IPS-15b (cell line): ENCODE measurements around the gene LLPH.

Experiments used
- H3K27me3 ChIP-seq: one replicate; pipeline ENCODE4 v1.6.1; 2013; ENCODE audit warnings: low read length; ENCODE audit not compliant: control insufficient read depth, insufficient read depth
- H3K36me3 ChIP-seq: one replicate; pipeline ENCODE4 v1.6.1; 2013; ENCODE audit warnings: low read length; ENCODE audit not compliant: control insufficient read depth, insufficient read depth
- H3K4me1 ChIP-seq: one replicate; pipeline ENCODE4 v1.6.1; 2013; ENCODE audit warnings: mild to moderate bottlenecking, low read length; ENCODE audit not compliant: control insufficient read depth, insufficient read depth
- H3K4me3 ChIP-seq: one replicate; pipeline ENCODE4 v1.5.1; 2013; ENCODE audit warnings: low read depth, low read length
- H3K9ac ChIP-seq: one replicate; pipeline ENCODE4 v1.6.1; 2013; ENCODE audit warnings: low read depth, mild to moderate bottlenecking, low read length
- H3K9me3 ChIP-seq: one replicate; pipeline ENCODE4 v1.6.1; 2013; ENCODE audit warnings: mild to moderate bottlenecking, low read length; ENCODE audit not compliant: control insufficient read depth, insufficient read depth

The LLPH gene

DNA sequence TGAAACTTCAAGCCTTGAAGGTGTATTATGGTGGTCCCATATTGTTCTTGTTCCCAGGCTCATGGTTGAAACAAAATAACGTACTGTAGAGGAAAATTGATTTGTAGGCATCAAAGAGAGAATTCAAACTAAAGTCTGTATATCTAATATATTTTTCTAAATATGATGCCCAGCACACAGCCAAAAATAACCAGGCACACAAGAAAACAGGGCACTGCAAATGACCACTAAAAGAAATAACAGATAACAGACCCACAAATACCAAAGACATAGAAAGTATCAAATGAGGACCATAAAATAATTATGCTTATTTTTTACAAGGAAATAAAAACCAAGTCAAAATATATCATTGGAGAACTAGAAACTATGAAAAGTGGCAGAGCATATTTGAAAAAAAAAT lies 46.8 kb downstream of the LLPH start:
- H3K4me3 ChIP-seq, result no peak overlapping the region
- H3K9me3 ChIP-seq, result no peaks in the 10 kb centered on the region
- H3K27me3 ChIP-seq, result no peaks in the 10 kb centered on the region
- H3K4me1 ChIP-seq, result no peaks in the 10 kb centered on the region
- no peak overlapping the region for H3K9ac ChIP-seq
- H3K36me3 ChIP-seq, result no peaks in the 10 kb centered on the region

DNA sequence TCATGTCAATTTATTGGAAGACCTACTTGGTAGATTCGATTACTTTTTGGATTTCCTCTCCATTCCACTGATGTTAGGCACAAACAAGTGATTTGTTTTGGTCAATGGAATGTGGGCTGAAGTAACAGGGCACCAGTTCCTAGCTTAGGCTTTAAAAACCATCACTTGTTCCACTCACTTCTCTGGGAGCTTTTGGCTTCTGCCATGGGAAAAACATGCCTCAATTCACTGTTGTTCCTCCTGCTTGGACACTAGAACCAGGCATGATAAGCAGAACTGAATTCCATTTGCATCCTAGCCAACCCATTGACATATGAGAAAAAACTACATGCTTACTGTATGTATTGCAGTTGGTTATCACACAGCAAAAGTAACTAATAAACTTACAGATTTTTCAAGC lies 47.8 kb downstream of the LLPH start:
- Histone ChIP-seq H3K4me3 (no peak overlapping the region), H3K9me3 (no peaks in the 10 kb centered on the region), H3K36me3 (no peaks in the 10 kb centered on the region), H3K27me3 (no peaks in the 10 kb centered on the region), H3K9ac (no peak overlapping the region), H3K4me1 (no peaks in the 10 kb centered on the region)

- Histone ChIP-seq H3K4me1 (no peaks in the 10 kb centered on the region), H3K9me3 (no peaks in the 10 kb centered on the region), H3K4me3 (no peak overlapping the region), H3K27me3 (no peaks in the 10 kb centered on the region), H3K36me3 (no peaks in the 10 kb centered on the region), H3K9ac (no peak overlapping the region)
Observed at GRCh38 chr12:66080791-66081190, 49.8 kb downstream of the LLPH start.

DNA sequence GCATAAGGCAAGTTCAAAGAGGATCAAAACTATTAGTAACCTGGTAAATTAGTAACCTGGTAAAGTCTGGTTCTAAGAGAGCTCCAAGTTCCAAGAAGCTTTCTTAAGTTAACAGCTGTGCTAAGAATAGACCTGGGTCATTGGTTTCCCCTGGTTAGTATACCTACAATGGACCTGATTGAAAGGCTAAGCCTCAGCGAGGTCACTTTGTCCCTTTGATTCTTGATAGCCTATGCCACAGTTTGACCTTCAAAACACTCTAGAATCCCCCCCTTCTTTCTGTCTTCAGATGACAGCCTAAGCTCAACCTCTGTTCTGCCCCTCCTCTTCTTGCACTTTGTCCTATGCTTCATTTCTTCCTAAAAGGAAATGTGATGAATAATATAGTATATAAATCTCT lies 53.0 kb downstream of the LLPH start:
- Histone ChIP-seq H3K9me3 (no peaks in the 10 kb centered on the region), H3K27me3 (no peaks in the 10 kb centered on the region), H3K36me3 (no peaks in the 10 kb centered on the region), H3K9ac (no peak overlapping the region), H3K4me3 (no peak overlapping the region), H3K4me1 (no peaks in the 10 kb centered on the region)

GRCh38 chr12:66074561-66074960 lies 56.0 kb downstream of the LLPH start:
- no peaks in the 10 kb centered on the region for H3K4me1 ChIP-seq
- H3K36me3 ChIP-seq, result no peaks in the 10 kb centered on the region
- H3K27me3 ChIP-seq, result no peaks in the 10 kb centered on the region
- no peak overlapping the region for H3K9ac ChIP-seq
- no peak overlapping the region for H3K4me3 ChIP-seq
- H3K9me3 ChIP-seq, result no peaks in the 10 kb centered on the region

GRCh38 chr12:66072566-66072965 lies 58.0 kb downstream of the LLPH start:
- Histone ChIP-seq H3K9me3 (no peaks in the 10 kb centered on the region), H3K4me1 (no peaks in the 10 kb centered on the region), H3K4me3 (no peak overlapping the region), H3K36me3 (no peaks in the 10 kb centered on the region), H3K27me3 (no peaks in the 10 kb centered on the region), H3K9ac (no peak overlapping the region)

DNA sequence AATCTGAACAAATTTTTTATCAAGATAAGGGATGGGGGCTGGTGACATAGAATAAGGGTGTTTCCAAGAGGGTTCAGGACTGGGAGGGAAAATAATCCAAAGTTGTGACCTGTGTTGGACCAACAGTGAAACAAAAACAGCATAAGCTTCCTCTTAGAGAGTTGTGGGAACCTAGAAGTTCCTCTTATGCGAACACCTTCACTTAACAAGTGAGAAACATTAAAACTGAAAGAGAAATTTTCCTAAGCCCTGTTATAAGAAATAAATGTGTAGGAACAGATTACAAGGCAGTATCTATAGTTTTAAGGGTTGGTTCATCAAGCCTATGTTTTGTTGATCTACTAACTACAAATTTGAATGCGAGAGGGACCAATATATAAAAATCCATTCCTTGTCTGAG lies 58.4 kb downstream of the LLPH start:
- Histone ChIP-seq H3K4me1 (no peaks in the 10 kb centered on the region), H3K9ac (no peak overlapping the region), H3K27me3 (no peaks in the 10 kb centered on the region)

GRCh38 chr12:66071549-66071948 lies 59.0 kb downstream of the LLPH start:
- H3K9ac ChIP-seq, result no peak overlapping the region
- H3K36me3 ChIP-seq, result no peaks in the 10 kb centered on the region
- no peaks in the 10 kb centered on the region for H3K4me1 ChIP-seq
- no peaks in the 10 kb centered on the region for H3K9me3 ChIP-seq
- no peak overlapping the region for H3K4me3 ChIP-seq
- no peaks in the 10 kb centered on the region for H3K27me3 ChIP-seq

More for the DNA sequence above, 58.4 kb downstream of the LLPH start:
- no peaks in the 10 kb centered on the region for H3K36me3 ChIP-seq
- no peaks in the 10 kb centered on the region for H3K9me3 ChIP-seq
- H3K4me3 ChIP-seq, result no peak overlapping the region

DNA sequence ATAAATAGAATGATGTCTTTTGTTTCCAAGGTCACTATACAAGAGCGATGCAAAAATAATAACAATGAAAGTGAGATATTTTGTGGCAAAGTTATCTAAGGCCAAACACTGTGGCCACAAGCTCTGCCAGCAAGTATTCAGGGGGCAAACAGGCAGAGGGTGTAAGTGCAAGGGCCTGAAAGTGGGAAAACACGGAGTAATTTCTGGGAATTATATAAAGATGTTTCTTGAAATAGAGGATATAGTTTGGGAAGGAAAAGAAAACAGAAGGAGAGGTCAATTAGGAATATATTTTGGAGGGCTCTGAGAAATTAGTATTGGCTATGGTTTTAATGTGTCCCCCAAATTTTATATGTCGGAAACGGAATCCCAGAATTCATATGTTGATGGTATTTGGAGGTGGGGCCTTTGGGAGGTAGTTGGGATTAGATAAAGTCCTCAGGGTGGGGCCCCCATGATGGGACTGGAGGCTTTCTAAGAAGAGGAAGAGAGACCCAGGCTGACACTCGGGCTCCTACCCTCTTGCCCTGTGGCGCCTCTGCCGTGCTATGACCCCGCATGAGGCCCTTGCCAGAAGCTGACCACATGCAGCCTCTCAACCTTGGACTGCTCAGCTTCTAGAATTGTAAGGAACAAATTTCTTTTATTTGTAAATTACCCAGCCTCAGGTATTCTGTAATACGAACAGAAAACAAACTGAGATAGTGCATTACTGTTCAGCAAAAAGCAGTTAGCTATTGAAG lies 60.0 kb downstream of the LLPH start:
- no peaks in the 10 kb centered on the region for H3K9me3 ChIP-seq
- no peaks in the 10 kb centered on the region for H3K4me1 ChIP-seq
- H3K36me3 ChIP-seq, result no peaks in the 10 kb centered on the region
- no peak overlapping the region for H3K9ac ChIP-seq
- H3K4me3 ChIP-seq, result no peak overlapping the region
- no peaks in the 10 kb centered on the region for H3K27me3 ChIP-seq

- no peak overlapping the region for H3K4me3 ChIP-seq
- H3K9ac ChIP-seq, result no peak overlapping the region
- H3K36me3 ChIP-seq, result no peaks in the 10 kb centered on the region
- H3K27me3 ChIP-seq, result no peaks in the 10 kb centered on the region
- peaks cover 13% of the 10 kb centered on the region for H3K4me1 ChIP-seq
- no peaks in the 10 kb centered on the region for H3K9me3 ChIP-seq
Observed at GRCh38 chr12:66066929-66067523, 63.5 kb downstream of the LLPH start.
